Activated CD4-positive, CD25-positive, alpha-beta regulatory T cell treated with anti-CD3 and anti-CD28 coated beads, Interleukin-2, amount 50 U/mL, for 16 hours (primary cell): ENCODE results near the gene KRT26.
"Not testable (repeated sequence)": the region's sequence is repeated elsewhere in the genome, so short reads cannot be mapped to it uniquely, and the experiment has no call there.

Experiments
- DNase-seq: peaks from one replicate; pipeline ENCODE4 v3.0.0-alpha.2; 2020; ENCODE audit warnings: low read depth, low spot score

Gene KRT26

GRCh38 chr17:40795019-40795667 lies 23.1 kb upstream of the KRT26 start:
- no peak for DNase-seq

DNA sequence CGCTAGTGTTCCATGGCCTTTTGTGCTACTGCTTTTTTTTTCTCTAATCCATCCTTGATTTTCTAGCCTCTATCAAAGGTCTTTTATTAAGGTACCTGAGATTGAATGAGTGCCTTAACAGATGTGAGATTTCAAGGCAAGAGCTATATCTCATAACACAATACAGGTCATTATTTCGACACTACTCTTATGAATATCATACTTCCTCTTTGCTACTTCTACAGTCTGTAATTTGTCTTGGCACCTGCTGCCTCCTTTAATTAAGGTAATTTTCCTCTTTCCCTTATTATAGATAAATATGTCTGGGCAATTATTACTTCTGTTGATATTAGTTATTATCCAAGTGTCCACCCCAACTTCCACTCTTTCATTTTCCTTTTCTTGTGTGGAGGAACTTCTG lies 22.5 kb upstream of the KRT26 start:
- no peak for DNase-seq

GRCh38 chr17:40793832-40794231 lies 21.8 kb upstream of the KRT26 start:
- DNase-seq, result no peak

DNA sequence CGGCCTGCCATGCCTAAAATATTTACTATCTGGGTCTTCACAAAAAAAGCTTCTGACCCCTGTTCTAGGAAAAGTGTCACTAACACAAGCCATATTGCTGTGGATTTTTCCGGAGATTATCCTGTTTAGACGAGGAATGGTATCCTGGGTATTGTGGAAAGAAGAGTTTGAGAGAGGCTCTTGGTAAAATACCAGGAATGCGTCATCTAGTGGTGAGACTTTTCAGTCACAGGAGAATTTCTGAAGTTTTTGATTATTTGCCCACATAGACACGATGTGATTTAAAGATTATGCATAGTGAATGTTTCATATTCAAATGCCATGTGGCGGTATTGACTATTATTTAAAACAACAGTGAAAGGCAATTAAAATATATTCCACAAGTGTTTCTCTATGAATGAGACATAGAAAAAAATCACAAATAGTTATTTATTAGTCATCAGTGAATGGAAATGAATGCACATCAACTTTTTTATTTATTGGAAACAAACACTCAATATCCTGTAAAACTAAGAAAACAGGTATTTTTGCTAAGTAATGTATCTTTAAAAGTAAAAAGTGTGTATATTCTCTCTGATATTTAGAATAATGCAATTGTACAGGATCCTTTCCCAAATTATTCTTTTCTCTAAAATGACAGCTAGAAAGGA lies 19.9 kb upstream of the KRT26 start:
- no peak for DNase-seq

GRCh38 chr17:40791111-40791510 lies 19.1 kb upstream of the KRT26 start:
- no peak for DNase-seq

DNA sequence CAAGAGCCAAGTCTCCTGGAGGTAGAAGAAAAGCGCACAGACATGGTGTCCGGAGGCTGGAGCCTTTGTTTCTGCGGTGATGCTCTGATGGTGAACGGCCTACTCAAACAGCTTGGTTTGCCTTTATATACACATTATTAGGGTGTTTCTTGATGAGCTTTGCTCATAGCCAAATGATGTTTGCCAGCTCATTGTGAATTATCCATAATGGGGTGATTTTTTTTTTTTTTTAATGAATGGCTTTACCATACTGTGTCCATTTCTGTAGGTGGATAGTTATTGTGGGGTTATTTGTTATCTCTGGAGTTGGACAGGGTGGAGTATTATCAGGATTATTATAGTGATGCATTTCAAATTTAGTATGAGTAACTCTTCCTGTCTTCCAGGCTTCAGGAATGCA lies 10.4 kb upstream of the KRT26 start, which contains the start of gene KRT27:
KRT27 (minus strand) TSS at position 101 of the 400 bp plus-strand sequence; CDS start at position 44, 57 bp downstream.
- no peak for DNase-seq

DNA sequence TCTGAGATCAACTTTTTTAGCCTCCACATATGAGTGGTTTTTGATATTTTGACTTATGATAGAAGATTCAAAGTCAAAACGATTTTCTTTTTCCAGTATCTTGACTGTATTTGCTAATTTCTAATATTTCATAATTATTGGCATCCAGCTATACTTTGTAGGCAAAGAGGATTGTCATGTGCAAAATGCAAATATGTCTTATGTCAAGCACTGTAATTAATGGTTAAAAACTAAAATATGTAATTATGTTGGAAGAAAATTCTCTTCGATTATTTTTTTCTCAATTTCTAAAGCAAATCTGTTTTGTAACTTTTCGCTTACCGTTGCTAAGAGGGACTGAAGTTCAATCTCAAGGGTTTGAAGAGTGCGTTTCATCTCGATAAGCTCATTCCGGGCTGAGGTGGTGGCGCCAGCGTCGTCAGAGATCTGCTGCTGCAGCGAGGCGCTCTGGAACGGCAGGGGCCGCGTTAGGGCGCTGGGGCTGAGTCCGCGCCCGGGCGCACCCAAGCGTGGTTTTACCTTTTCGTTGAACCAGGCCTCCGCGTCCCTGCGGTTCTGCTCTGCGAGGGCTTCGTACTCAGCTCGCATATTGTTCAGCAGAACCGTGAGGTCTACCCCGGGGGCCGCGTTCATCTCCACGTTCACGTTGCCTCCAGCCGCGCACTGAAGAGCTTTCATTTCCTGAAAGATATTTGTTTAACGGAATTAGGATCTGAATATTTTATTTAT lies 7.3 kb upstream of the KRT26 start:
- no peak for DNase-seq

DNA sequence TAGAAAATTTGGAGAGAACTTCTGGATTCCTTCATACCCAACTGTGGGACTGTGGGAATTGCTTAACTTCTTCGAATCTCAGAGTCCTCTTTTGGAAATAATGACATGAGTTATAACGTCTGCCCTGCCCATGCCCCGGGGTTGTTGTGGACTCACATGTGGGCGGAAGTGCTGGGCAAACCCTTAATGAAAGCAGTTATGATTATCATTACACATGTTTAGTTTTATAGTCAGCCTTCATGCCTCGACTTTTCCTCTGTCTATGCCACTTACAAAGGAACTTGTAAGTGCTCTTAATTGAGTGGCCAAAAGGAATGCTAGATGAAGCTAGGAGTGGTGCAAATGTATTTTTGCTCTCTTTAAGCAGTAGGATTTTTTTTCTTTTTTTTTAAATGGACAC lies 6.5 kb upstream of the KRT26 start:
- DNase-seq, result no peak

GRCh38 chr17:40777971-40778370 lies 6.0 kb upstream of the KRT26 start:
- DNase-seq, result no peak

GRCh38 chr17:40777459-40777858 lies 5.5 kb upstream of the KRT26 start:
- no peak for DNase-seq

DNA sequence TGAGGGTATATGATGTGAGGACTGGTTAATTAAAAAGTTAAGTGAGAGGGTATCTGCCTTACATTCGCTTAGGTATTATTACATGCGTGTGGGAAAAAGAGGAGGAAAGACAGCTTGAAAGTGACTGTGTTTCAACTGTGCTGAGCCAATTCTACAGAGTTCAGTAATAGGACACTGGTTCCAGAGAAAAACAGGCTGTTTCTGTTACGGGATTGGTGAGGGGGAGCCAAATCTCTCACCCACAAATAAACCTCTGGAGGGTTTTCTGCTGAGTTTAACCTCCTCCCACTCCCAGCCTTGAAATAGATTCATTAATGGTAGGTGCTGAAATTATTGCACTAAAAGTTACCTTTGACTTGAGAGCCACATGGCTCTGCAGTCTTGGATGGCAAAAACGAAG lies 3.9 kb upstream of the KRT26 start:
- DNase-seq, result no peak

DNA sequence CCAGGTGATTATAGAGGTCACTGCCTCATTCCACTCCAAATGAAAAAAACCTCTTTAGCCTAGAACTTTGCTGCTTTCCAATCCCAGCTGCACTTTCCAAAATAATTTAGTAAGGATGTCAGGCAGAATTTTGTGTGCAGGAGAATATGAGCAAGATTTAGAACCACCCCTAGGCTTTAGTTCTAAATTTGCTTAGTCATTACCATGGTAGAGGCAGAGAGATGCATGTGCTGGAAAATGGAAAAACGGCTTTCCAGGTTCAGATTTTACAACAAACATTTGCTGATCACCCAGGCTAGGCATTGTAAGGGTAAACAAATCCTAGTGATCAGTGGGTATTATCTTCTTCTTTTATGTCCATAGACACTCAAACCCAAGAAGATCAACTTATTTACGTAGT lies 6.3 kb downstream of the KRT26 start:
- no peak for DNase-seq

DNA sequence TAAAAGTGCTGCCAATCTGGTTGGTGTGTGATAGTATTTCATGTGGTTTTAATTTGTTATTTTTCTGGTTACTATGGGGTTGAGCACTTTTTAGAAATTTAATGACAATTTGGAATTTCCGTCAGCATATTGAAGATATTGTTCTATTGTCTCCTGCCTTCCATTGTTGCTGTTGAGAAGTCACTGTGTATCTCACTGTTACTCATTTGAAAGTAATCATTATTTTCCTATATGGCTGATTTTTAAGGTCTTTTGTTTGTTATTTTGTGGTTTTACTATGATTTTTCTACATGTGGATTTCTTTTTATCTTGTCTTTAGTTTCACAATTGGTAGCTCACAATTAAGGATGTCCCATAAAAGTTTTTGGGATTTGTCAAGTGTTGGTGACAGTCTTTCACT lies 8.2 kb downstream of the KRT26 start:
- DNase-seq, result no peak

DNA sequence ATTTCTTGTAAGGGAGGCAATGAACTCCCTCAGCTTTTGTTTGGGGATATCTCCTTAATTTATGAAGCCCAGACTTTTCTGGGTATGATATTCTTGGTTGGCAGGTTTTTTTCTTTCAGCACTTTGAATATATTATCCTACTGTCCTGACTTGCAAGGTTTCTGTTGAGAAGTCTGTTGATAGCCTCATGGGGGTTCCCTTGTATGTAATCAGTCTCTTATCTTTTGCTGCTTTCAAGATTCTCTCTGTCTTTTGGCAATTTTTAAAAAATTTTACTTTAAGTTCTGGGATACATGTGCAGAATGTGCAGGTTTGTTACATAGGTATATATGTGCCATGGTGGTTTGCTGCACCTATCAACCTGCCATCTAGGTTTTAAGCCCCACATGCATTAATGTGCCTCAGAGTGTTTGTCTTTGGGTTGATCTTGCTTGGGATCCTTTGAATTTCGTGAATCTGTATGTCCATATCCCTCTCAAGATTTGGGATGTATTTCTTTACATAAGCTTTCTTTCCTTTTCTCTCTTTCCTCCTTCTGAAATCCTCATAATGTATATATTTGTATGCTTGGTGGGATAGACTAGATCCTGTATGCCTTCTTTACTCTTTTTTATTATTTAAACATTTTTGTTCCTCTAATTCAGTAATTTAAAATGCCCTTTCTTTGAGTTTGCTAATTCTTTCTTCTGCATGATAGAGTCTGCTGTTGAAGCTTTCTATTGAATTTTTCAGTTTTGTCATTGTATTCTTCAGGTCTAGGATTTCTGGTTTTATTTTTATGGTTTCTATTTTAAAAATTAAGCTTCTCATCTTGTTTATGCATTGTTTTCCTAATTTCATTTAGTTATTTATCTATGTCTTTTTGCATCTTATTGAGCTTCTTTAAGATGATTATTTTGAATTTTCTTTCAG lies 11.6 kb downstream of the KRT26 start:
- DNase-seq, result no peak

GRCh38 chr17:40755231-40755630 lies 16.8 kb downstream of the KRT26 start, which contains the start of gene KRT25:
Gene KRT25 (minus strand): TSS chr17:40755331. CDS start chr17:40755271, 60 bp downstream.
- DNase-seq, result no peak

DNA sequence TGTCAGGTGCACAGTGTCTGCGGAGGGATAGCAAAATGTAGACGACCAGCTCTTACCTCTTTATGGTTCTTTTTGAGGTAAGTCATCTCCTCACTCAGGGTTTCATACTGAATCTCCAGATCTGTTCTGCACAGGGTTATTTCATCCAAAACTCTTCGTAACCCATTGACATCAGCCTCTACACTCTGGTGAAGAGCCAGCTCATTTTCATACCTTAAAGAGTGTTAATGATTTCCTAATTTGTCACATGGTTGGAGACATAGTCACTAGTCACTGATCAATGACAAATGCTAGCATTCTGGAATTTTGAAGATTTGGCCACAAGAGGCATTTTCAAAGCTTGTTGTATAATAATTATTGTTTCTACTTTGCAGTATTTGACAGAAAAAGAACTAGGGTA lies 18.2 kb downstream of the KRT26 start:
- DNase-seq, result no peak

DNA sequence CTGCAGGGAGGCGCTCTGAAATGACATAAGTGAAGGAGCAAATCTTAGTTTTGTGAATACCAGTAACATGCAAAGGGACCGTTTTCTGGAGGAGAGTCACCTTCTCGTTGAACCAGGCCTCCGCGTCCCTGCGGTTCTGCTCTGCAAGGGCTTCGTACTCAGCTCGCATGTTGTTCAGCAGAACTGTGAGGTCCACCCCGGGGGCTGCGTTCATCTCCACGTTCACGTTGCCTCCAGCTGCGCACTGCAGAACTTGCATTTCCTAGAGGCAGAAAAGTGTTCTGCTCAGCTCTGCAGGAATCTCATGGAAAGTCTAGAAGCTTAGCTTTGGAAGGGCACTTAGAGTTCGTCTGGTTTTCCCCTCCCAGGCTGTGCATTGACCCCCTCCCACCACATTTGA lies 20.9 kb downstream of the KRT26 start:
- no peak for DNase-seq

- no peak for DNase-seq
Measured at GRCh38 chr17:40750391-40750790, 21.6 kb downstream of the KRT26 start.

DNA sequence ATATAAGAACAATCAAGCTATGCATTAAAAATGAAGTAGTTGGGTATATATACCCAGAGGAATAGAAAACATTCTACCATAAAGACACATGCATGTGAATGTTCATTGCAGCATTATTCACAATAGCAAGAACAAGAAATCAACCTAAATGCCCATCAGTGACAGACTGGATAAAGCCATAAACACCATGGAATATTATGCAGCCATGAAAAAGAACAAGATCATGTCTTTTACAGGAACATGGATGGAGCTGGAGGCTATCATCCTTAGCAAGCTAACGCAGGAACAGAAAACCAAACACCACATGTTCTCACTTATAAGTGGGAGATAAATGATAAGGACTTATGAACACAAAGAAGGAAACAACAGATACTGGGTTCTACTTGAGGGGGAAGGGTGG lies 23.3 kb downstream of the KRT26 start:
- not testable (repeated sequence) for DNase-seq

DNA sequence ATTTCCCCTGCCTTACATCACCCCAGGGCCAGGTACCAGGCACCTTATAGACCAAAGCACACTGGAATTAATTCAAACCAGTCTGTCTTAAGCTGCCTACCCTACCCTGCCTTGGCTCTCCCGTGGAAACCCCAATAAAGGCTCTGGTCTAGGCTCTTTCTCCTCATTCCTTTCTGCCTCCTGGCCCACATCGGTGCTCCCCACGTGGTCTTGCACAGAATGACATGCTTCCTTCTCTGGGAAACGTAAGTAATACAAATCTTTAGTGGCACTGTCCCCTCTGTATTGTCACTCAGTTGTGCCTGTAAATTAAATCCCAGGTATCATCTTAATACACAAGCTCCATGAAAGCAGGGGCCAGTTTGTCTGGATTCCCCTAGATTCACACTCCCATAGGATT lies 33.4 kb downstream of the KRT26 start:
- DNase-seq, result no peak

- DNase-seq, result no peak
Measured at GRCh38 chr17:40735016-40735415, 37.0 kb downstream of the KRT26 start.

- no peak for DNase-seq
Measured at GRCh38 chr17:40734018-40734417, 38.0 kb downstream of the KRT26 start.
